Activated naive CD8-positive, alpha-beta T cell treated with anti-CD3 and anti-CD28 coated beads for 36 hours (primary cell): ENCODE results near the gene CLMN. TPM values are rescaled to one million over a fixed set of nuclear protein-coding genes. Genes with fewer than 3 reads are reported as not detected.

Experiments used
- DNase-seq: peaks from one replicate; pipeline ENCODE4 v3.0.0; 2021
- H3K27ac Mint-ChIP-seq: one replicate; pipeline ENCODE4 v1.8.0; 2022; ENCODE audit warnings: mild to moderate bottlenecking, moderate library complexity, mixed read lengths
- H3K27me3 Mint-ChIP-seq: one replicate; pipeline ENCODE4 v1.8.0; 2022; ENCODE audit warnings: mild to moderate bottlenecking, mixed read lengths
- H3K36me3 Mint-ChIP-seq: one replicate; pipeline ENCODE4 v1.8.0; 2021; ENCODE audit warnings: mild to moderate bottlenecking, mixed read lengths
- H3K4me1 Mint-ChIP-seq: one replicate; pipeline ENCODE4 v1.8.0; 2021; ENCODE audit warnings: mixed read lengths
- H3K4me3 Mint-ChIP-seq: one replicate; pipeline ENCODE4 v1.8.0; 2022; ENCODE audit warnings: mild to moderate bottlenecking, moderate library complexity, mixed read lengths
- H3K9me3 Mint-ChIP-seq: one replicate; pipeline ENCODE4 v1.8.0; 2022; ENCODE audit warnings: mixed read lengths
- total RNA-seq, 2 experiments: library from RNA; stranded (reverse); gene quantifications; one replicate each; pipeline ENCODE4 v1.2.3, GENCODE V29; 2021

CLMN gene
- total RNA-seq, 2 experiments from 2014 or later: 0.66 to 0.91 TPM

DNA sequence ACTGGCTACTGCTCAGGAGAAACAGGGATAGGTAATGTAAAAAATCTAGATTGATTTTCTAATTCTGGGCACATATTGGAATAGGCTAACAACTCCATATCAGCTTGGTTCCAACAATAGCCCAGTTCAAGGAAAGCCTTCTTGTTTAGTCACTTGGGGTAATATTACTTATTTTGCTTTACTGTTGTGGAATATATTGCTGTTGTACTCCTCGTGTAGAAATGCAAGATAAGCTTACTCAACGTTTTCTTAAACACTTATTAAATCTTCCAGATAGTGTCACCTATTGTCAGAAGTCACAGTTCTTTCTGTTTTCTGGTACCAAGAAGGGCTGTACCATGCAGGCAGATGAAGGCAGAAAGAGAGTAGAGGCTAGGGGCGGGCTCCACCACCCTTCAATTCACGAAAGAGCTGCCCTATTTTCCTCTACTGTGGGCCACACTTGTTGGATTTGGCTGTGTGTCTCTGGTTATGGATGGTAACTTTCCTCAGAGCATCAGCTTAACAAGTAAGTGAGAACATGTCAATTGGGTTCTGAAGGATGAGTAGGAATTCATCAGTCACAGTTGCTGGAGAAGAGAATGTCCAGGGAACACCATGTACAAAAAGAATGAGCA lies 38.0 kb downstream of the CLMN start:
- H3K27ac Mint-ChIP-seq: no peak overlapping the region
- H3K27me3 Mint-ChIP-seq: no peaks in the 10 kb centered on the region
- no peaks in the 10 kb centered on the region for H3K9me3 Mint-ChIP-seq
- H3K4me3 Mint-ChIP-seq: no peak overlapping the region
- H3K4me1 Mint-ChIP-seq: peaks cover 2% of the 10 kb centered on the region
- H3K36me3 Mint-ChIP-seq: no peaks in the 10 kb centered on the region
- DNase-seq: no peak

DNA sequence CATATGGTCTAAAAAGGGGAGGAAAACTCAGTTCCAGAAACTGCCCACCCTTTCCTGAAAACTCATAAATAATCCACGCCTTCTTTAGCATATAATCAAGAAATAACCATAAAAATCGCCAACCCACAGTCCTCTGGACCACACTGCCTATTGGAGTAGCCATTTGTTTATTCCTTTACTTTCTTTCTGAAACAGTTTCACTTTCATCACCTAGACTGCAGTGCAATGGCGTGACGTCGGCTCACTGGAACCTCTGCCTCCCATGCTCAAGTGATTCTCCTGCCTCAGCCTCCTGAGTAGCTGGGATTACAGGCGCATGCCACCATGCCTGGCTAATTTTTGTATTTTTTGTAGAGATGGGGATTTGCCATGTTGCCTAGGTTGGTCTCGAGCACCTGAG lies 44.2 kb downstream of the CLMN start:
- Mint-ChIP-seq H3K36me3 (no peaks in the 10 kb centered on the region), H3K4me3 (no peak overlapping the region)

DNA sequence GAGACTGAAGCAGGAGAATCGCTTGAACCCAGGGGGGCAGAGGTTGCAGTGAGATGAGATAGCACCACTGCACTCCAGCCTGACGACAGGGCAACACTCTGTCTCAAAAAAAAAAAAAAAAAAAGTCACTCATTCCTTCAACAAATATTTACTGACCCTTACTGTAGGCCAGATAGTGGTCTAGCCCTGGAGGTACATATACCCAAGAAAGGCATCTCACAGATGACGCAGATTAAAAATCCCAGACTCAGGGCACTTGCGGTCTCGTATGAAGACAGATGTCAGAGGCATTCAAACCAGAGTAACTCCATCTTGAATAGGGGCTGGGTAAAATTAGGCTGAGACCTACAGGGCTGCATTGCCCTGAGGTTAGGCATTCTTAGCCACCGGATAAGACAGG lies 44.8 kb downstream of the CLMN start:
- Mint-ChIP-seq H3K27me3 (no peaks in the 10 kb centered on the region), H3K9me3 (no peaks in the 10 kb centered on the region), H3K36me3 (no peaks in the 10 kb centered on the region), H3K4me1 (no peaks in the 10 kb centered on the region), H3K4me3 (no peak overlapping the region), H3K27ac (no peak overlapping the region)
- no peak for DNase-seq

More for the DNA sequence above, 44.2 kb downstream of the CLMN start:
- Mint-ChIP-seq H3K27me3 (no peaks in the 10 kb centered on the region), H3K9me3 (no peaks in the 10 kb centered on the region), H3K27ac (no peak overlapping the region), H3K4me1 (no peaks in the 10 kb centered on the region)
- no peak for DNase-seq

DNA sequence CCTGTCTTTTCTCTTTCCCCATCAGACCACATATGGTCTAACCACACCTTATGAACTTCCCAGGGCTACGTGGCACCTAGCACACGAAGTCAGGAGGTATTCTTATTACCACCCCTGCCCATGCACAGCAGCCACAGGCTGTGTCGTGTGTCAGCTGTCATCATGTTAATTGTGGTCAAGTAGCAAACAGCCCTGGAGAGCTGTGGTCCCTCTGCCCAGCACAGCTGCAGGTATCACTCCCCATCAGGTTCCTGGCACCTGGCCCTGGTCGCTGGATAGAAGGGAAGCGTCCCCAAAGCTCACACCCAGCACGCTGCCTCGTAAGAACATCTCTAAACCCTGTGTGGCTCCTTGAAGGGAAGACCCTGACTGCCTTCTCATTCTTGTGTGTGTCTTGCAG lies 45.4 kb downstream of the CLMN start:
- Mint-ChIP-seq H3K27ac (no peak overlapping the region), H3K4me3 (no peak overlapping the region), H3K4me1 (no peaks in the 10 kb centered on the region), H3K27me3 (no peaks in the 10 kb centered on the region), H3K9me3 (no peaks in the 10 kb centered on the region), H3K36me3 (no peaks in the 10 kb centered on the region)
- DNase-seq: no peak

DNA sequence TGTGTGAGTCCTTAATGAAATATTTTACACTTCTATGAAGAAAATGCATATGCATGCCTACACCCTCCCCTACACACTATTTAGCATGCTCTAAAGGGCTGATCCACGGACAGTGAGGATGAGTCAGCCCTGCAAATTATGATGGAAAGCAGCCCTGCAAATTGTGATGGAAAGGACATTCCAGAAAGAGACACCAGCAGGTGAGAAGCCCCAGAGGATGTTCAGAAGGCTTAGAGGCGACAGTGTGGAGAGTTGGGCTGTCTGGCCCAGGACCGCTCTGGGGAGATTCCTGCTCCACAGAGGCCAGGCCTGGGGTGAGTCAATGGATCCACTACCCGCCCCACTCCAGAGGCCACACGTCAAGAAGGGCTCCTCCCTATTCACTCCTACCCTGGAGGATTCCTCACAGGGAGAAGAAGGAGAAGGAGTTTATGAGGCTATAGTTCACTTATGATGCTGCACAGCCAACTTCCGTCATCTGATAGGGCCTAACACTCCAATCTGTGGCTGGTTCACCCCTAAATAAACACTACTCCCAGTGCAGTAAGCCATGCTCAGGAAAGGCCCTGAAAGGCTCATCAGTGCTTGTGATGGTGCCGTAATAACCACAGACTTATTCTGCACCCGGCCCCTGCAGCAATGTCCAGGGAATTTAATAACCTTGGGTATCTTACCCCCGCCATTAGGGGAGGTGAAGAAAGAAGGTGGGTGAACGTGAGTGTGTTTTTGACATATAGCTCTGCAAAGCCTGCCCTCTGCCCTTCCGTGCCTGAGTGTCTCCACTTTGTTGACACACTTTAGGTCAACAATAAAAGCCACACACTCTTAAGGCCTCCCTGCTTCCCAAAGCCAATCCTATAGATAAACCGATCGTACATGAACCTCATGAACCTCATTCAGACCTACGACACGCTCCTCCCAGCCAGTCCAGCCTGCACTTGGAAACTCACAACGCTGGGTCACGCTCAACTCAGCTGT lies 46.4 kb downstream of the CLMN start:
- no peaks in the 10 kb centered on the region for H3K9me3 Mint-ChIP-seq
- no peaks in the 10 kb centered on the region for H3K27me3 Mint-ChIP-seq
- H3K4me1 Mint-ChIP-seq: peaks cover 2% of the 10 kb centered on the region
- no peaks in the 10 kb centered on the region for H3K36me3 Mint-ChIP-seq
- no peak overlapping the region for H3K4me3 Mint-ChIP-seq
- no peak overlapping the region for H3K27ac Mint-ChIP-seq
- DNase-seq: no peak

DNA sequence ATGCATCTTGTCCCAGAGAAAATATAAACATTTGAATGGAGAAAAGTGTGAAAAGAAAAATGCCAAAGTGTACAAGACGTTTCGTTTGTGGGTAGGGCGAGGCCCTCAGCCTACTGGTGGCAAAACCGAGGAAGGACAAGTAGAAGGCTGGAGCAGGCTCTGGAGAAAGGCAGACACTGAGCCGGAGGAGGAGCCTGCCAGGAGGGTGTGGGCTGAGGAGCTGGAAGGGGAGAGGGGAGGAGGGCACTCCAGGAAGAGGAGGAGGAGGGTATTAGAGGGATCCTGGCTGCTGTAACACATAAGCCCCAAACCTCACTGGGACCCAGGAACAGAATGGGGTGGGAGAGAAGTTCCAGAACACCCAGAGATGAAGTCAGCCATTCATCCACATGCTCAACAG lies 47.7 kb downstream of the CLMN start:
- no peak for DNase-seq
- Mint-ChIP-seq H3K4me3 (no peak overlapping the region), H3K9me3 (peaks cover 3% of the 10 kb centered on the region), H3K4me1 (peaks cover 13% of the 10 kb centered on the region), H3K27ac (no peak overlapping the region), H3K36me3 (no peaks in the 10 kb centered on the region), H3K27me3 (no peaks in the 10 kb centered on the region)

DNA sequence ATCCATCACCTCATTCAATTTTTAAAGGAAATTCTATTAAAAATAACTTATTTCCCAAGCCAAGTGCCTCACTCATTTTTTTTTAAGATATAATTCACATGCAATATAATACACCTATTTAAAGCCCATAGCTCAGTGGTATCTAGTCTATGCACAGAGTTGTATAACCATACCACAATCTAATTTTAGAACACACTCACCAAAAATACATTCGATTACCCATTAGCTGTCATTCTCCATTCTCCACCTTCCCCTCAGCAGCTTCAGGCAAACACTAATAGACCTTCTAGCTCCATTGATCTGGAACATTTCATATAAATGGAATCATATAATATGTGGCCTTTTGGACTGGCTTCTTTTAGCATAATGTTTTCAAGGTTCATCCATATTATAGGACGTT lies 49.5 kb downstream of the CLMN start:
- peaks cover 28% of the 10 kb centered on the region for H3K4me1 Mint-ChIP-seq
- no peak overlapping the region for H3K4me3 Mint-ChIP-seq
- H3K27me3 Mint-ChIP-seq: peaks cover 4% of the 10 kb centered on the region
- H3K27ac Mint-ChIP-seq: no peak overlapping the region
- DNase-seq: no peak
- peaks cover 3% of the 10 kb centered on the region for H3K9me3 Mint-ChIP-seq
- no peaks in the 10 kb centered on the region for H3K36me3 Mint-ChIP-seq

DNA sequence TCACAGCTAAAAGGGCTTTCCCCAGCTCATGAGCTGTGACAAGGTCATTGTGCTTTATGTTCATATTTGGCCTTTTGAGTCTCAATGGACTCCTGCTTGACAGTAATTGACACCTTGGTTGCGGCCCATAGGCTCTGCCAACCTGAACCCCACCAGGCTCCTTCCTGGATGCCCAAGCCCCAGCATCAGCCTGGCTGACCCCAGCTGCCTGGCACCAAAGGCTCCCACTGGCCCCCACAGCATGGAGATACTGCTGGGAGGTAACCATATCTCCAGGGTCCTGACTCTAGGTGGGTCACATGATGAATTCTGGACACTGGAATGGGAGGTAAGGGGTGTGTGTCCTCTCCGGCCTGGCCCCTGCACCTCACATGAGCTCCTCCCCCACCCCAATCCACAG lies 50.2 kb downstream of the CLMN start:
- Mint-ChIP-seq H3K27ac (no peak overlapping the region), H3K9me3 (peaks cover 3% of the 10 kb centered on the region), H3K27me3 (peaks cover 4% of the 10 kb centered on the region), H3K4me1 (peaks cover 35% of the 10 kb centered on the region), H3K36me3 (no peaks in the 10 kb centered on the region), H3K4me3 (no peak overlapping the region)
- DNase-seq: no peak

DNA sequence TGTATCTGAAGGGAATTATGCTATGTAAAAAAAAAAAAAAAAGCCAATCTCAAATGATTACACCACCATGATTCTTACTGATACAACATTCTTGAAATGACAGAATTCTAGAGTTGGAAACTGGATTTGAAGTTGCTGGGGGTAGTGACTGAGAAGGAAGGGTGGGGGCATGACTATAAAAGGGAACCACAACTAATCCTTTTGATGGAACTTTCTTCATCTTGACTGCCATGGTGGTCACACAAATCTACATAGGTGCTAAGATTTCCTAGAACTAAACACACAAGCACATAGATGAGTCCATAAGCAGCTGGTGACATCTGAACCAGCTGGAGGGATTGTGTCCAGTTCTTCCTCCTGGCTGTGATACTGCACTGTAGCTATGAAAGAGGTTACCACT lies 51.4 kb downstream of the CLMN start:
- Mint-ChIP-seq H3K4me3 (no peak overlapping the region), H3K27ac (no peak overlapping the region), H3K9me3 (peaks cover 3% of the 10 kb centered on the region), H3K36me3 (no peaks in the 10 kb centered on the region), H3K4me1 (peaks cover 36% of the 10 kb centered on the region), H3K27me3 (peaks cover 4% of the 10 kb centered on the region)
- DNase-seq: no peak

DNA sequence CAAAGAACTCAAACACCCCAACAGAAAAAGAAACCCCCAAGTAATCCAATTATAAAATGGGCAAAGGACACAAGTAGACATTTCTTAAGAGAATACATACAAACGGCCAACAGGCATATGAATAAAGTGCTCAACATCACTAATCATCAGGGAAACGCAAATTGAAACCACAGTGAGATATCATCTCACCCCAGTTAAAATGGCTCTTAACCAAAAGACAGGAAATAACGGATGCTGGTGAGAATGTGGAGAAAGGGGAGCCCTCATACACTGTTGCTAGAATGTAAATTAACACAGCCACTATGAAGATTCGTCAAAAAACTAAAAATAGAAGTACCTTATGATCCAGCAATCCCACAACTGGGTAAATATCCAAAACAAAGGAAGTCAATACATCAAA lies 52.4 kb downstream of the CLMN start:
- peaks cover 4% of the 10 kb centered on the region for H3K27me3 Mint-ChIP-seq
- H3K27ac Mint-ChIP-seq: peak overlapping the region; percentile 18
- H3K4me3 Mint-ChIP-seq: no peak overlapping the region
- no peaks in the 10 kb centered on the region for H3K36me3 Mint-ChIP-seq
- H3K4me1 Mint-ChIP-seq: peaks cover 36% of the 10 kb centered on the region
- H3K9me3 Mint-ChIP-seq: peaks cover 3% of the 10 kb centered on the region
- DNase-seq: no peak

DNA sequence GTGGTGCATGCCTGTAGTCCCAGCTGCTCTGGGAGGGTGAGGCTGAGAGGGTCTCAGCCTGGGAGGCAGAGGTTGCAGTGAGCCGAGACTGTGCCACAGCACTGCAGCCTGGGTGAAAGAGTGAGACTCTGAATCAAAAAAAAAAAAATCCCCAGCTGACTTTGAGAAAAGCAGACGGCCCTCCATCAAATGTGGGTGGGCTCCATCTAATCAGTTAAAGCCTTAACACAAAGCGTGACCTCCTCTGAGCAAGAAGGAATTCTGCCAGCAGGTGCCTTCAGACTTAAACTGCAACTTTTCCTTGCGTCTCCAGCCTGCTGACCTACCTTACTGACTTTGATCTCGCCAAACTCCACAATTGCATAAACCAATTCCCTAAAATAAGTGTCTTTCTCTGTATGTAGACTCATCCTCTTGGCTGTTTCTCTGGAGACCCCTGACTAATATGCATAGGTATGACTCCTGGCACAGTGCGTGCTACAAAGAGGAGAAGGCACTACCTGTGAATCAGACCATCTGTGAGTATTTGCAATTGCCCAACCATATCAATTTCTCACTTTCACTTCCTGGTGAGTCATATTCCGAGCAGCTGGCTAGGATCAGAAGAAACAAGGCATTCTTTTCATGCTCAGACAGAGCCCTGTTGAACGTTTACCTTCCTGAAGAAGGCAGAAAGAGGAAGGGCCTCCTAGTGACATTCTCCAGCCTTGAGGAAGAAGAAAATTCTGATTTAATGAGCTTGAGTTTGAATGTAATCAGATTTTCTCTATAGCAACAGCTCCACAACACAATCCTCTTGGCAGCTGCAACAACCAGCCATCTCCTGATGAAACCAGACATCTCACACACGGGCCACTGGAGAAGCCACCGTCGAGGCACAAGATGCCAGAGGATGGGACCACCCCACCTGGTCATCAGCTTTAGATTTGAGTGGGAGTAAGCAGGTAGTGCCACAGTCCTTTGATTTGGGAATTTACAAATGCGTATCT lies 54.3 kb downstream of the CLMN start:
- H3K9me3 Mint-ChIP-seq: peaks cover 3% of the 10 kb centered on the region
- peak; percentile 60 for DNase-seq
- H3K4me1 Mint-ChIP-seq: peaks cover 43% of the 10 kb centered on the region
- H3K27me3 Mint-ChIP-seq: peaks cover 4% of the 10 kb centered on the region
- H3K4me3 Mint-ChIP-seq: peak overlapping the region; percentile 0
- peak overlapping the region; percentile 14 for H3K27ac Mint-ChIP-seq
- H3K36me3 Mint-ChIP-seq: no peaks in the 10 kb centered on the region

DNA sequence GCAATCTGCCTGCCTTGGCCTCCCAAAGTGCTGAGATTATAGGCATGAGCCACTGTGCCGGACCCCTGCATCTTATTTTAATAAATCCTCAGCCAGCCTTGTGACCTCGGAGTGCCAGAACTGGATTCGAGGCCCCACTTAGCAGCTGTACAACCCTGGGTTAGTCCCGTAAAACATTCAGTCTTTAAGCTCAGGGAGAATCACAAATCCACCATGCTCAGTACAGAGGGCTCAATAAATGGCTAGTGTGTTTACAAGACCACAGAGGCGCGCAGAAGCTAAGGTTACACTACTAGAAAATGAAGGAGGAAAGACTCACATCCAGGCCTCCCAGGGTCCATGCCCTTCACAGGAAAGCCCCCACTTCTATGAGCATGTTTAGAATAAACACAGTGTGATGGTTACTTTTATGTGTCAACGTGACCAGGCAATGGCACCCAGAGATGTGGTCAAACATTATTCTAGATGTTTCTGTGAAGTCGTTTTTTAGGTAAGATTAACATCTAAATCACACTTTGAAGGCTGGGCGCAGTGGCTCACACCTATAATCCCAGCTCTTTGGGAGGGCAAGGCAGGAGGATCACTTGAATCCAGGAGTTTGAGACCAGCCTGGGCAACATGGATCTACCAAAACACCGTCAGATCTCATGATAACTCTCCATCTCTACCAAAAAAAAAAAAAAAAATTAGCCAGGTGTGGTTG lies 55.3 kb downstream of the CLMN start:
- peaks cover 3% of the 10 kb centered on the region for H3K9me3 Mint-ChIP-seq
- H3K36me3 Mint-ChIP-seq: no peaks in the 10 kb centered on the region
- DNase-seq: no peak
- peaks cover 4% of the 10 kb centered on the region for H3K27me3 Mint-ChIP-seq
- no peak overlapping the region for H3K27ac Mint-ChIP-seq
- H3K4me3 Mint-ChIP-seq: no peak overlapping the region
- H3K4me1 Mint-ChIP-seq: peaks cover 45% of the 10 kb centered on the region

DNA sequence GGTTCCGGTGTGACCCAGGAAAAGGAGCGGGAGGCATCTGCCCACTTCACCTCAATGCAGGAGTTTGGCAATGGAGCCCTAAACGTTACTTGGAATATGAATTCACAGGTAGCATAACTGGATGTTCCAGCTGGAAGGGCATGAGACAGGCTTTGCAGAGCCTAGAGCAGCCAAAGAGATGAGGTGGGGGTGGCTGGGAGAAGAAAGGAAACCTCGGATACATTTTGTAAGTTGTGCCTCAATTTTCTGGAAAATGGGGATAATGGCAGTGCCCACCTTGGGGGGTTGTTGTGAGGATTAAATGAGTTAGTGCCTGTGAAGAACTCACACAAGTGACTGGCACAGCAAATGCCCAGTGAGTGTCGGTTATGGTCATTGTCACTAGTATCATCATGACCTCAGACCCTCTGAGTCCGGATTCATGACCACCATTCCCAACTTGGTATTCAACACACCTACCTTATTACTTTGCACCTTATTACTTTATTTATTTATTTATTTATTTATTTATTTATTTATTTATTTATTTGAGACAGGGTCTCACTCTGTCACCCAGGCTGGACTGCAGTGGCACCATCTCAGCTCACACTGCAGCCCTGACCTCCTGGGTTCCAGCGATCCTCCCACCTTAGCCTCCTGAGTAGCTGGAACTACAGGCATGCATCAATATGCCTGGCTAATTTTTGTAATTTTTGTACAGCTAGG lies 56.0 kb downstream of the CLMN start:
- no peaks in the 10 kb centered on the region for H3K36me3 Mint-ChIP-seq
- peaks cover 4% of the 10 kb centered on the region for H3K27me3 Mint-ChIP-seq
- H3K27ac Mint-ChIP-seq: no peak overlapping the region
- H3K4me1 Mint-ChIP-seq: peaks cover 45% of the 10 kb centered on the region
- H3K9me3 Mint-ChIP-seq: peaks cover 3% of the 10 kb centered on the region
- H3K4me3 Mint-ChIP-seq: no peak overlapping the region
- no peak for DNase-seq

DNA sequence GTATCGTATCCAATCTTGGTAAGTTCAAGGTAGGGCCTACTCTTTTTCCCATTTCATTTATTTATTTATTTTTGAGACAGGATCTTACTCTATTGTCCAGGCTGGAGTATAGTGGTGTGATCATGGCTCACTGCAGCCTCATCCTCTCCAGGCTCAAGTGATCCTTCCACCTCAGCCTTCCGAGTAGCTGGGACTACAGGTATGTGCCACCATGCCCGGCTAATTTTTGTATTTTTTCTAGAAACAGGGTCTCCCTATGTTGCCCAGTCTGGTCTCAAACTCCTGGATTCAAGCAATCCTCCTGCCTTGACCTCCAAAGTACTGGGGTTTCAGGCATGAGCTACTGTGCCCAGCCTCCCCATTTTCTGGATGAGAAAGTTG lies 57.2 kb downstream of the CLMN start:
- Mint-ChIP-seq H3K27ac (no peak overlapping the region), H3K9me3 (no peaks in the 10 kb centered on the region), H3K4me3 (no peak overlapping the region), H3K4me1 (peaks cover 37% of the 10 kb centered on the region), H3K36me3 (no peaks in the 10 kb centered on the region), H3K27me3 (peaks cover 4% of the 10 kb centered on the region)
- DNase-seq: no peak
